Ishikawa (cell line): ENCODE measurements around the gene SBF1.

Source experiments
- CEBPB ChIP-seq: IDR thresholded peaks from 2 replicates; pipeline ENCODE4 v1.6.1; 2012
- CREB1 ChIP-seq: IDR thresholded peaks from 2 replicates; pipeline ENCODE4 v1.6.1; 2012; ENCODE audit warnings: low read depth
- EGR1 ChIP-seq: IDR thresholded peaks from 2 replicates; pipeline ENCODE4 v1.6.1; 2012
- EP300 ChIP-seq: IDR thresholded peaks from 2 replicates; pipeline ENCODE4 v1.6.1; 2012; ENCODE audit warnings: borderline replicate concordance
- FOXM1 ChIP-seq: IDR thresholded peaks from 2 replicates; pipeline ENCODE4 v1.6.1; 2012; ENCODE audit warnings: low read depth, borderline replicate concordance
- MAX ChIP-seq: IDR thresholded peaks from 2 replicates; pipeline ENCODE4 v1.6.1; 2012
- NFIC ChIP-seq: IDR thresholded peaks from 2 replicates; pipeline ENCODE4 v1.6.1; 2012
- RAD21 ChIP-seq: IDR thresholded peaks from 2 replicates; pipeline ENCODE4 v1.6.1; 2012; ENCODE audit warnings: low read depth
- REST ChIP-seq: IDR thresholded peaks from 2 replicates; pipeline ENCODE4 v1.6.1; 2012; ENCODE audit warnings: low read depth, mild to moderate bottlenecking
- TAF1 ChIP-seq: IDR thresholded peaks from 2 replicates; pipeline ENCODE4 v1.6.1; 2012; ENCODE audit warnings: low read depth, mild to moderate bottlenecking
- TEAD4 ChIP-seq: IDR thresholded peaks from 2 replicates; pipeline ENCODE4 v1.6.1; 2012
- USF1 ChIP-seq: IDR thresholded peaks from 2 replicates; pipeline ENCODE4 v1.6.1; 2012
- YY1 ChIP-seq: IDR thresholded peaks from 2 replicates; pipeline ENCODE4 v1.6.1; 2012; ENCODE audit warnings: low read depth
- ZBTB7A ChIP-seq: IDR thresholded peaks from 2 replicates; pipeline ENCODE4 v1.6.1; 2012; ENCODE audit warnings: low read depth

GRCh38 chr22:50485221-50486131, 10.6 kb upstream of the SBF1 start:
- TF ChIP-seq RAD21: no peak
- TF ChIP-seq EP300: no peak
- TF ChIP-seq TAF1: no peak
- no peak for TF ChIP-seq CEBPB
- no peak for TF ChIP-seq FOXM1
- TF ChIP-seq CREB1: no peak
- peak; percentile 86 for TF ChIP-seq ZBTB7A
- TF ChIP-seq YY1: no peak
- peak; percentile 73 for TF ChIP-seq NFIC
- TF ChIP-seq MAX: peak; percentile 45
- no peak for TF ChIP-seq REST
- peak; percentile 76 for TF ChIP-seq USF1
- 0 out of 2 replicates have a peak, but pooled peaks have one; percentile 1 for TF ChIP-seq TEAD4
- TF ChIP-seq EGR1: no peak
